Measurements from ENCODE around the gene CCT8.
A peak's percentile ranks its signal among the peaks of the same experiment; 100 is the strongest.

The CCT8 gene, protein sequence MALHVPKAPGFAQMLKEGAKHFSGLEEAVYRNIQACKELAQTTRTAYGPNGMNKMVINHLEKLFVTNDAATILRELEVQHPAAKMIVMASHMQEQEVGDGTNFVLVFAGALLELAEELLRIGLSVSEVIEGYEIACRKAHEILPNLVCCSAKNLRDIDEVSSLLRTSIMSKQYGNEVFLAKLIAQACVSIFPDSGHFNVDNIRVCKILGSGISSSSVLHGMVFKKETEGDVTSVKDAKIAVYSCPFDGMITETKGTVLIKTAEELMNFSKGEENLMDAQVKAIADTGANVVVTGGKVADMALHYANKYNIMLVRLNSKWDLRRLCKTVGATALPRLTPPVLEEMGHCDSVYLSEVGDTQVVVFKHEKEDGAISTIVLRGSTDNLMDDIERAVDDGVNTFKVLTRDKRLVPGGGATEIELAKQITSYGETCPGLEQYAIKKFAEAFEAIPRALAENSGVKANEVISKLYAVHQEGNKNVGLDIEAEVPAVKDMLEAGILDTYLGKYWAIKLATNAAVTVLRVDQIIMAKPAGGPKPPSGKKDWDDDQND

DNA sequence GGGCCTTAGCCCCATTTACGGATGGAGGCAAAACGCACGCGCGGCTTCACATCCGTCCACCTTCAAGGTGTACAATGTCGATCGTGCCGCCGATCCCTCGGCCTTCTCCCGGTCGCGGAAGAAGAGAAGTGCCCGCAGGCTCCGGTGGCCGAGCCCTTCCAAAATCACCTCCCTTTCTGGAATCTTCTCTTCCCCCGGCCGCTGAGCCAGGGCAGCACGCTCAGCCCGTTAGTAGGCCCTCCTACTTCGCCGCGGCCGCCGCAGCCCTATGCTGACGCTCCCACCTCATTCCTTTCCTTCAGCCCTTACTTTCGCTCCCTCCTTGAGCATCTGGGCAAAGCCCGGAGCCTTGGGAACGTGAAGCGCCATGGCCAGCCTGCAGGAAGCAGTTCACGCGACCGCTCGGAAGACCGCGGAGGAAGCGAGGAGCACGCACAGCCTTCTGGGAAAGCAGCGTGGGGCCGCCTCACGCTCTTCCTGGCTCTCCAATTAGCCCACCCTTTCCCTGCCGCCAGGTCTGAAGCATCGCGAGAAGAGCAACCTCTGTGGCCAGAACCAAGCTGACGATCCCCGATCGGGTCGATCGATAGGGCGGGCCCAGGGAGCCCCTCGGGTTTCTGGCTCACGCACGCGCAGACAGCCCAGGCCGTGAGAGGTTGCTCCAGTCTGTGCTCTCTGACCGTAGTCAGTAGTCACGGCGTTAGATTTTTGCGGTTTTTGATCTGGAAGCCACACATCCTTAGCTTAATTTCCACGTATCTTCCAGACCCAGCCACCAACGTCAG, at the start of gene CCT8:
TSS of gene CCT8 (minus strand) at position 427 of the 785 bp plus-strand sequence. CDS start at position 369, 58 bp downstream.
- DNase-seq (ENCODE audit: low read depth): peak; percentile 98

DNA sequence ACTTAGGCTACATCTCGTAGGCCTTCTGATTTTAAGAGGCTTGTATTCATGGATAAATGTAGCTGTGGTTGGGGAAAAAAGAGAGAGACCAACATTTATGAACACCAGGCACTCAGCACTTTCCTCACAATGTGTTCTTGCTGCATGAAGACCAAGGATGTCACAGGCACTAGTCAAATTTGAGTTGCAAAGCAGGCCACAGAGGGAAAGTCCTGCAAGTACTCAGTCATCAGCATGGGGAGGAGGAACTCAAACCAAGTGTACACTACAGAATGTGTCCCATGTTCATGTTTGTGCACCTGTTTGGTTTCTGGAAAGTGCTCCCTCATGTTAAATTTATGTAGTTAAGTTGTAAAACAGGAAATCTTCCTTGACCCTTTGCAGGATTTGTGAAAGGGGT, 48.3 kb upstream of the CCT8 start:
- no peak for DNase-seq (ENCODE audit: low read depth)

DNA sequence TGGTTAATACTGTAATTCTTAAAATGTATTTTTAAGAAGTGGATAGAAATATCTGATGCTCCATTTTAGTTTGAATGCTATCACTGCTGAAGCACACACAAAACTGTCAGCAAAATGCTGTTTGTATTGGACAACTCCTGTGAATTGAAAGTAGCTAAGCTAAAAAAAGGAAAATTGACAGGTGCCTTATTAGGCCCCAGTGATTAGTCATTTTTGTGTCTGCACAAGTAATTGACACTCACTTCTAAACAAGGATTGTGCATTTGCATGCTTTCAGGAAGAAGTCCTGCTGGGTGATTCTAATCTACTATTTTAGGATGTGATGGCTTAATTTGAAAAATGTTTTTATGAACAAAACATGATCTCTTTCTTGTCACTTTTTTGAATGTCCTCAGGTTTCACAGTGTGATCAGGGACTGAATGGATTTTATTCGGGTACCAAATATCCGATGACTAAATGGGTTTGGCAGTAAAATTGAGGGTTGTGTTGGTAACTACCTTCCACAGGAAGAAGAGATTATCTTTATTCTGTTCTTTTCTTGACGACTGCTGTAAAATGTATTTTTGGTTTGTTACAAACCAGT, 44.0 kb upstream of the CCT8 start:
- DNase-seq (ENCODE audit: low read depth): no peak

DNA sequence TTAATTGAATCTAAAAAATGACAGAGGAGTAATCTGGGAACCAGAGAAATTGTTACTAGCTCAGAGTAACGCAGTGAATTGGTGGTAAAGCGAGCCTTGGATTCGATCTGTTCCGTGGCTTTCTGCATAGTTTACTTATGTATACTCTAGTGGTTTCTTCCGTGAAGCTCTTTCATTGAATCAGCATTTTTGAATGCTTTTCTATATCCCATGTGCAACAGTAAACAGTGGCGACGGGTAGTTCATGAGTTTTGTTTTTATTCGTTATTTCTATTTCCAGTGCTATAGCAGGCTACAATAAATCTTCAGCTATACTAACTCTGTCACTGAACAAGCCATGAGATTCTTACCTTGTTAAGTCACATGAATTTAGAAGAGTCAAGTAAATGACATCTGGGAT, 42.5 kb upstream of the CCT8 start:
- DNase-seq (ENCODE audit: low read depth): no peak

DNA sequence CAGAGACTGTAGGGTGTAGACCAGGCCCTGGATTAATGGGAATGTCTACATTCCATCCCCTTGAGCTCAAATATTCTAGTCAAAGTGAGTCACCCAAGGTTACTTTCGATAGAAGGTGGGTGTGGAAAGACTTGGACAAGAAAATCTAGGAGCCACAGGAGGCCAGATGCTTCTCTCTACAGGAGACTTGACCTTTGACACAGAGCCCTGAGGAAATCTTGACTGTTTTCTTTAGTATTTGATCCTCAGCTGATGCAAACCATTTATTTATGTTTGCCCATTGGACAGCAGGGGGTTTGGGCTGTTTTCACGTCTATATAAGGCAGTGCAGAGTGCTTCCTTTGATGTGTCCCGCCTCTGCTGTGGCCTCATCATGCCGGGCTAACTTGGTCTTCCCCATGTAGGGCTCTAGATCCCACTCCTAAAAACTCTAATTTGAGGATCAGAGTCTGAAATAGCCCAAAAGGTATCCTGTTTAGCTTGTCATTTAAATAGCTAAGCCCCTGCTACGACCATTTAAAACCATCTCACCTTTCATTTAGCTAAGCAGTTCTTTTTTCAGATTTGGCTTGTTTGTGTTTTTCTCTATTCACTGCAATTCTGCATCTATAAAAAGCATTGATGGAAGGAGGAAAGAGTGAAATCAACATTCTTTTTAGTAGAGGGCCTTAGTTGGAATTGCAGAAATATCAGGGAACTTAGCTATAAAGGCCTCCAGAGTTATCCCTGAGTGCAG, 41.5 kb upstream of the CCT8 start:
- DNase-seq (ENCODE audit: low read depth): peak; percentile 89

DNA sequence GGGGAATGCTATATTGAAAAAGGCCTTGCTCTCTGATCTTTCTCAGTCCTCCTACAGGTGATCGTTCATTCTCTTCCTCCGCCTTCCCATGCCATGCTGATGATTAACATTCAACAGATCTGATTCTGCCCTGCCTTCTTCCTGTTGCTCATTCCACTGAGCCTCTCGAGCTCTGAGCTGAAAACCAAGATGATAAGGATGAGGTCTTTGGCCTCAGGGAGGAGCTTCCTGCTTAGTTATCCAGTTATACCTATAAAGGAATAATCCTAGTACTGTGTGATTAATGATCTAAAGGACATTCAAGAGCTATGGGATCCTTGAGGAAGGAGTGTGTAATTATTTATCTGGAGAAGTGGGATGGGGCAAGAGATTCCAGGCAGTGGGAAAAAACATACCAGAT, 31.8 kb upstream of the CCT8 start:
- DNase-seq (ENCODE audit: low read depth): peak; percentile 60

DNA sequence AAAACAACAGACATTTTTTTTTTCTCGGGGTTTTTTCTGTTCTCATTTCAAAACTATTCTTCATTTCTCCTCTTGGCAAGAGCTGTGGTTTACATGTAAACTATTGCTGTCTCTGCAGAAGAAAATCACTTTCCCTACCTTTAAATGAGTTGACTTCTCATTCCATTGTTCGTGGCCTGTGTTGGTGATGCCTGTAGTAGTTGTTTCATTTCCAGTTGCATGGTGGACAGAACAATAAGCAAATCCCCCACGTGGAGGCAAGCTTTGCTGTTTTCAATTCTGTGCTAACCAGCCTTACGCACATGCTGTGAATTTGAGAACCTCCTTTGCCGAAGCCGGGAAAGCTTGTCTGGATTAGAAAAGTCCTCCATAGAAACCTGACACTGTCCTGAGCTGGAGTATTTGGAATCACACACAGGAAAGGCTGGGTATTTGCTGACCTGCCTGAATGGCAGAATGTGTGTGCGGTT, 30.8 kb upstream of the CCT8 start:
- no peak for DNase-seq (ENCODE audit: low read depth)

DNA sequence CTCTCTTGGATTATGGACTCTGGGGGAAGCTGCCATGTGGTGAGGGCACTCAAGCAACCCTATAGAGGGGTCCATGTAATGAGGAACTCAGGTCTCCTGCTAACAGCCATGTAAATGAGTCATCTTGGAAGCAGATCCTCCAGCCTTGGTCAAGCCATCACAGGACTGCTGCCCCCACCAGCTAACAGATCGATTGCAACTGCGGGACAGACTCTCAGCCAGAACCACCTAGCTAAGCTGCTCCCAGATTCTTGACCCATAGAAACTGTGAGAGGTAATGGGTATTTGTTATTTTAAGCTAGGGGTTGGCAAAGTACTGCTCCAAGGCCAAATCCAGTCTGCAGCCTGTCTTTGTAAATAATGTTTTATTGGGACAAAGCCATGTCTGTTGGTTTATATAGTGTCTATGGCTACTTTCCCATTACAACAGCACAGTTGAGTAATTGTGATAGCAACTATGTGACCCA, 29.4 kb upstream of the CCT8 start:
- DNase-seq (ENCODE audit: low read depth): no peak

DNA sequence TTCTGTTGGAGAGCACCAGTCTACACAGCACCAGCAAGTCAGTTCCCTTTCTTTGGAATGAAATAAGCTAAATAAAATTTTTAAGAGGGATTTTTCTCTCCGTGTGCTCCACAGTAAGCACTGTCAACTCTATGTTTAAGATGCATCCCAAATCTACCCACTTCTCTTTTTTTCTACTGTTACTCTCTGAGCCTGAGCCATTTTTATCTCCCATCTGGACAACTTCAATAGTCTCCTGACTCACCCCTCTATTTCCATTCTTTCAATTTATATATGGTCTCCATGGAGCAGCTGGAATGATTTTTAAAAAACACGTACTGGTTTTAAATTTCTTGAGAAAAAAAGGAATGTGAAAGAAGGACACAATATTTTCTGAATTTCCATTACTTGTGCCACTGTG, 24.7 kb upstream of the CCT8 start:
- no peak for DNase-seq (ENCODE audit: low read depth)

DNA sequence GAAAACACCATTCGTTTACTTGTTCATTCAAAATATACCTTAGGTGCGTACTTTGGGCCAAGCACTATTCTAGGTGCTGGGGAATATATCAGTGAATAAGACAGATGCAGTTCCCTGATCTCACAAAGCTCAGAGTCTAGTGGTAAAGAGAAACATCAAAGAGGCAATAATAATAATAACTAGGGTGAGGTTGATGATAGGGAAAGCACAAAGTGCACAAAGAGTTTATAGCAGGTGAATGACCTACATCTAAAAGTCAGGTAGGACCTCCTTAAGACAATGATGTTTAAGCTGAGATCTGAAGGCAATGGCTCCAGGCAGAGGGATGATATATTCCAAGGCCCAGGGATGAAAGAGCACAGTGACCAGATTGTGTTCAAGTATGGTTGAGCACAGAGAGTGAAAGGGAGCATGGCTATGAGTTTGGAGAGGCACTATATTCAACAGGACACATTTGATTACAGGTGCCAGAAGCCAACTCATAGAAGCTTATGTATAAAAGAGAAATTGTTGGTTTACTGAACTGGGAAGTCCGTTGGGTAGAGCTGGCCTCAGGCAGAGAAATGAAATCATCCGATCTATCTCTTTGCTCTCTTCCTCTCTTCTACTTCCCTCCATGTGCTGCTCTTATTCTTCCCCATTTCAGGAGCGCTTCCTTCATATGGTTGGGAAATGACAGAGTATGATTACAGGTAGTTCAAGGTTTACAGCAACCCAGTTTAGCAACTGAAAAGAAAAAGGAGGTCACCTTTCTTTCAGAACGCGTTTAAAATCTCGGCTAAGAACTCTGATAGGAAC, 23.0 kb upstream of the CCT8 start:
- DNase-seq (ENCODE audit: low read depth): no peak

DNA sequence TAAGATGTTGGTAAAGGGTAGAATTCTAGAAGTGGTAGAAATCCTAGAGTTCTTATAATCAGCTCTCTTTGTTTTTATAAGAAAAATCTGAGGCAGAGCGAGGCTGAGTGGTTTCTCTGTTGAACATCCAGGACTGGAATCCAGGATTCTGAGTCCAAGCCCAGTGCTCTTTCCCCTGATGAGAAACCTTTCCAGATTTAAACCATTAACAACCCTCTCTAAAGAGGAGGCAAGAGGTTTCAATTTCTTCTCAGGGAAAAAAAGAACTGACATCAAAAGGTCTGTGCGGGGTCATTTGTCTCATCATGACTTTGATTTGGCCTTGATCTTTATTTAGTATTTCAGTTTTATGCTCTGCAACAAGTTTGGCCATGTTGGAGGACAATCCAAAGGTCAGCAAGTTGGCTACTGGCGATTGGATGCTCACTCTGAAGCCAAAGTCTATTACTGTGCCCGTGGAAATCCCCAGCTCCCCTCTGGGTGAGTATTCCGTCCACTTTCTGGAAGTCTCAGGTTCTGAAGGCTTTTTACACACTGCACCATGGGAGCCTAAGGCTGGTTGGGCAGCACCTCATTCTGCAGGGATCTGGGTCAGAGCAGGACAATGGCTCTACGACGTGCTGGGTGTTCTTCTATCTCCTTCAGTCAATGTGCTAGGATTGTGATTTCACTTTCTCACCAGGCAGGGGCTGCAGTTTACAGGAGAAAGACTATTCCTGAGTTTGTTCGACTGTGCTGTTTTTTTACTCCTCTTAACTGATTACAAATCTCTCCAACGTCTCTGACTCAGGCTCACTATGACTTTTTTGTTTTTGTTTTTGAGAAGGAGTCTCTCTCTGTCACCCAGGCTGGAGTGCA, 18.9 kb upstream of the CCT8 start:
- no peak for DNase-seq (ENCODE audit: low read depth)

DNA sequence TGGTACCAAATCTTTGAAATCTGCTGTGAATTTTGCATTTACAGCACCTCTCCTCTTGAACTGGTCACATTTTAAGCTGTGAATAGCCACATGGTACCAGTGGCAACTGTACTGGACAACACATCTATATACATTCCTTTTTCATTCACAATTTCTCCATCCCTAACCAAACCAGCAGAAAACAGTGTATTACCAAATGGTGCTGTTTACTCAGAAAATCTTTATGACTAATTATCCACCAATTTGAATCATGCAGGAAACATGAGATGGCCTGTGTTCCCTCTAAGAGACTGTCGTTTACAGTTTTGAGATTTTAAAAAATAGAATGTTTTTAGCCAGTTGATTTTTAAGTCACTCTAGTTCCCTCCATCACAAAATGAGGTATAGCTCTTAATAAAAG, 17.6 kb upstream of the CCT8 start:
- DNase-seq (ENCODE audit: low read depth): peak; percentile 65

DNA sequence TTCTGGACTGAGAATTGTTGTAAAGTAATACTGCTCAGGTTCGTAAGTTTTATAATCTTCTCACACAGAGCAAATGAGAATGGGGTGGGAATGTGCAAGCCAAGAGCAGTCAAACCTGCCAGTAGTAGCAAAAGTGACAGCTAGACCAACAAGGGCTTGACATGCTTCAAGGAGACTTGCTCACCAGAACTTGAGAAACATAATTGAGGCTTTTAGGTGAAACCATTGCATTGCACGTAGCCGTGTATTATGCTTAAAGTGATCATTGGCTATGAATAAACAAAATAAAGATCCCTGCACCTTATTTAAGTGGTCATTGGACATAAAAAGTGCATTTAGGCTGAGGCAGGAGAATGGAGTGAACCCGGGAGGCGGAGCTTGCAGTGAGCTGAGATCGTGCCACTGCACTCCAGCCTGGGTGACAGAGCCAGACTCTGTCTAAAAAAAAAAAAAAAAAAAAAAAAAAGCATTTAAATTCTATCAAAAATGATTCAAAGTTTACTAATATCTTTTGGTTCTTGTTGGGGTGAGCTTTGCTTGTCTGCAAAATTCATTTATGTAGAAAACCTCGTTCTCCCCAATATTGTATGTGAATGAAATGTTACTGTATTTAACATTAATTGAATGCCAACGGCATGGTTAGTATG, 11.8 kb upstream of the CCT8 start:
- DNase-seq (ENCODE audit: low read depth): no peak

DNA sequence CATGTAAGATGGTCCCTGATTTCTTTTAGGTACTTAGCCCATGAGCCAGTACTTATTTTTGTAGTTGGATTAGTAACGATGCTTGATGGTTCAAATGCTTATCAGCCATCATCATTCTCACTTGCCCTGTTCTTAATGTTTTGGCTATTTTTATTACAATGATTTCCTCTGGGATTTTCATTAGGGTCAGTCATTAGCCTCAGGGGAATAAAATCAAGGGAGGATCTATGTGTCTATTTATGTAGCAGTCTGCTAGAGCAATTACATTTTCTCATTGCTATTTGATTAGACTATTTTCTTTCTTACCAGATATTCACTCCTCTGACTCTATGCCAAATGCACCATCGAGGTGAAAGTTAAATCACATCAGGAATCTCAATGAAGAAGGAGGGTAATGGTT, 10.9 kb upstream of the CCT8 start:
- DNase-seq (ENCODE audit: low read depth): no peak

DNA sequence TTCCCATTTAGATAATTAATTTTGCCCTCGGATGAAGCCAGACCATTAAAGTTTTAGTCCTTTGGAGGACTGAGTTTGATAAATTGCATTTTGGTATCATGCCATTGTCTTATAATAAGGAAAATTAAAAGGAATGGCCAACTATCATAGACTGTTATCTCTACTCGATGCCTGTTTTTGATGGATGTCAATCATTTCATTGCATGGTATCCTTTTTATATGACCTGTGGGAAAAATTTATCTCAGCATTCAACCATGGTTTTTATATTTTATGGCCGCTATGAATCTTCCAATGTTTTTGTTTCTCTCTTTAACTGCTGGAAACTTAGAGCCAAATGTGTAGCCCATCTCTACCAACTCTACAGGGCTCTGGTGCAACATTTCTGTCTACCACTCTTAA, 9.9 kb upstream of the CCT8 start:
- no peak for DNase-seq (ENCODE audit: low read depth)

DNA sequence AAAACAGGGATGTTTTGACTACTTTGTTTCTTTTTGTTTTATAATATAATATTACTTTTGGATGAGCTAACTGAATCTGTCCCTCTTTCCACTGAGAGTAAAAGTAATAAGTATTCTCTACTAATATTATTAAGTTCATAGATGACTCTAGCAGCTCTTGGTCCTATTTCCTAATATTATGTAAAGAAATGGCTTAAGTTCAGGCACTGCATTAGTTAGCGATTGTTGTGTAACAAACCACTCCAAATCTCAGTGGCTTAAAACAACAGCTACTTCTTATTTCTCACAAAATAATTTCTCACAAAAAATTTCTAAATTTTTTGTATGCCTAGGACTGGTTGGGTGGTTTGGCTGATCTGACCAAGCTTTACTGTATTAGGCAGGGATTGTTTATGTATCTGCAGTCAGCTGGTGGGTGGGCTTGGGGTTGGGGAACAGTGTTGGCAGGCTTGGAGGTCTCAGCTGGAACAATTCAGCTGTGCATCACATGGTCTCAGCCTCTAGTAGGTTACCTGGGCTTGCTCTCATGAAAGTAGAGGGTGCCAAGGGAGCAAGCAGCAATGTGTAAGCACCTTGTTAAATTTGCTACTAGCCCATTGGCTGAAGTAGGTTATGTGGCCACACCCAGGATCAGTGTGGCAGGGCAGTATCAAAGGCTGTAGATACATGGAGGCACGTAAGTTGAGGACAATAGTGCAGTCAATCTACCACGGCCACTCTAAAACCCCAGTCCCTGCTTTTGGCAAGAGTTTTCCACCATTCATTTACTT, 8.8 kb upstream of the CCT8 start:
- DNase-seq (ENCODE audit: low read depth): no peak

DNA sequence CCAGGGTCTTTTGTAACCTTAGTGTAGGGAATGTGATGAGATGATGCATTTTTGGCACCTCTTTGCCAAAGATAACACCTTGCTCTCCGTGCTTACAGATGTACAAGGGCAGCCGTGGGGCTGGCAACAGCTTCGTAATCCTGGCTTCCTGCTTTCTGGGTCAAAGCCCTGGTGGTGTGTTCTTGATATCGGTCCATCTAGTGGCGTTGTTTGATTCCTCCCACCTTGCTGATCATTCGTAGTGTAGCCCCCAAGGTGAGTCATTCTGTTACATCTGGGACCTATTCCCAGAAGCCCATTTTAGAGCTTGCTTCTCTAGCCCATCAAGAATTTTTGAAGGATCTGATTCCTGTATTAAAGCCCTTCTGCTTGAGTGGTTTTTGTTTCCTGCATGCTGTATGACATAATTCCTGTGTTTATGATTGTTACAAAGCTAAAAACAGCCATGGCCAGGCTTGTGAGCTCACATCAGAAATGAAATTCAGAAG, 7.0 kb upstream of the CCT8 start:
- no peak for DNase-seq (ENCODE audit: low read depth)

Measured in non-pigmented ciliary epithelial cell (primary cell).